Embryonic facial prominence (tissue), 1 donor: ENCODE results near the gene ANKRD2.
"Not testable (repeated sequence)": the region's sequence is repeated elsewhere in the genome, so short reads cannot be mapped to it uniquely, and the experiment has no call there.

Experiments used
- DNase-seq: peaks from one replicate; pipeline ENCODE4 v3.0.0-alpha.2; 2016; ENCODE audit errors: extremely low spot score

The ANKRD2 gene

GRCh38 chr10:97572214-97572989 is at the start of gene ANKRD2:
Gene ANKRD2, plus strand, starts transcription at chr10:97572779. Its CDS starts 10 bp downstream, at chr10:97572789.
- DNase-seq = no peak

- DNase-seq = no peak
Observed at GRCh38 chr10:97522937-97523336, 49.6 kb upstream of the ANKRD2 start.

- DNase-seq = no peak
Observed at GRCh38 chr10:97525086-97525485, 47.5 kb upstream of the ANKRD2 start.

- DNase-seq = no peak
Observed at GRCh38 chr10:97525683-97526110, 46.9 kb upstream of the ANKRD2 start.

- not testable (repeated sequence) for DNase-seq
Observed at GRCh38 chr10:97528876-97529275, 43.7 kb upstream of the ANKRD2 start.

- no peak for DNase-seq
Observed at GRCh38 chr10:97529685-97530465, 42.7 kb upstream of the ANKRD2 start.

- DNase-seq = no peak
Observed at GRCh38 chr10:97531401-97531986, 41.1 kb upstream of the ANKRD2 start.

GRCh38 chr10:97532935-97533671 is 39.5 kb upstream of the ANKRD2 start:
- no peak for DNase-seq

- DNase-seq = no peak
Observed at GRCh38 chr10:97533888-97534287, 38.7 kb upstream of the ANKRD2 start.

- DNase-seq = no peak
Observed at GRCh38 chr10:97534746-97535367, 37.7 kb upstream of the ANKRD2 start.

- no peak for DNase-seq
Observed at GRCh38 chr10:97537186-97537869, 35.3 kb upstream of the ANKRD2 start.

- DNase-seq = no peak
Observed at GRCh38 chr10:97538411-97538810, 34.2 kb upstream of the ANKRD2 start.

GRCh38 chr10:97538839-97539238 is 33.7 kb upstream of the ANKRD2 start:
- DNase-seq = no peak

- DNase-seq = no peak
Observed at GRCh38 chr10:97539523-97540200, 32.9 kb upstream of the ANKRD2 start.

- DNase-seq = no peak
Observed at GRCh38 chr10:97540669-97541500, 31.7 kb upstream of the ANKRD2 start.

GRCh38 chr10:97542169-97543024 is 30.2 kb upstream of the ANKRD2 start:
- peak; percentile 28 for DNase-seq

GRCh38 chr10:97543025-97543546 is 29.5 kb upstream of the ANKRD2 start:
- no peak for DNase-seq
